Fibroblast of mammary gland (primary cell): ENCODE data around the gene SFXN2.
"Not testable (repeated sequence)": the region's sequence is repeated elsewhere in the genome, so short reads cannot be mapped to it uniquely, and the experiment has no call there.

Source experiments
- DNase-seq: peaks from one replicate; pipeline ENCODE4 v3.0.0-alpha.2; 2010; ENCODE audit warnings: low read depth
- H3K4me3 ChIP-seq: 2 replicates; pipeline ENCODE4 v1.5.1; 2011; ENCODE audit warnings: low read depth, mild to moderate bottlenecking, low read length, moderate library complexity; ENCODE audit not compliant: control insufficient read depth
- CTCF ChIP-seq: conservative IDR thresholded peaks from 2 replicates; pipeline ENCODE4 v1.5.1; 2011; ENCODE audit warnings: low read depth, low read length, inconsistent platforms; ENCODE audit not compliant: control insufficient read depth, insufficient read depth

Gene SFXN2

GRCh38 chr10:102682416-102682815 is 32.0 kb upstream of the SFXN2 start:
- no peak for DNase-seq
- no peak for TF ChIP-seq CTCF
- no peak overlapping the region for H3K4me3 ChIP-seq

GRCh38 chr10:102682981-102683380 is 31.5 kb upstream of the SFXN2 start:
- DNase-seq: no peak
- TF ChIP-seq CTCF: no peak
- H3K4me3 ChIP-seq: no peak overlapping the region

- DNase-seq: no peak
- no peak overlapping the region for H3K4me3 ChIP-seq
- TF ChIP-seq CTCF: no peak
Measured at GRCh38 chr10:102683736-102684135, 30.7 kb upstream of the SFXN2 start.

GRCh38 chr10:102691285-102692066 is 23.0 kb upstream of the SFXN2 start:
- no peak overlapping the region for H3K4me3 ChIP-seq
- DNase-seq: no peak
- no peak for TF ChIP-seq CTCF

GRCh38 chr10:102695401-102695800 is 19.0 kb upstream of the SFXN2 start:
- H3K4me3 ChIP-seq, DNase-seq: not testable (repeated sequence)

GRCh38 chr10:102696736-102697135 is 17.7 kb upstream of the SFXN2 start:
- TF ChIP-seq CTCF: no peak
- no peak overlapping the region for H3K4me3 ChIP-seq
- DNase-seq: no peak

- no peak for DNase-seq
- no peak overlapping the region for H3K4me3 ChIP-seq
- TF ChIP-seq CTCF: no peak
Measured at GRCh38 chr10:102698894-102699293, 15.5 kb upstream of the SFXN2 start.
